Muscle of back (tissue), 13 donors: ENCODE results near the gene SSH3. TPM values are rescaled to one million over a fixed set of nuclear protein-coding genes. Genes with fewer than 3 reads are reported as not detected.

Source experiments
- DNase-seq, 3 donors: peaks; one replicate each; pipeline versions ENCODE4 v3.0.0 to v3.0.0-alpha.2; 2013
- long read RNA-seq, 9 donors: transcript quantifications; one replicate each; lab custom pipeline, GENCODE V29; 2026
- polyA plus RNA-seq, 10 donors: library from polyadenylated mRNA; unstranded; fragments of 120-200 nt; gene quantifications; one replicate each; pipeline ENCODE4 v1.2.1, GENCODE V29; 2013; ENCODE audit not compliant: insufficient read length in 10 of 10

Gene SSH3, protein sequence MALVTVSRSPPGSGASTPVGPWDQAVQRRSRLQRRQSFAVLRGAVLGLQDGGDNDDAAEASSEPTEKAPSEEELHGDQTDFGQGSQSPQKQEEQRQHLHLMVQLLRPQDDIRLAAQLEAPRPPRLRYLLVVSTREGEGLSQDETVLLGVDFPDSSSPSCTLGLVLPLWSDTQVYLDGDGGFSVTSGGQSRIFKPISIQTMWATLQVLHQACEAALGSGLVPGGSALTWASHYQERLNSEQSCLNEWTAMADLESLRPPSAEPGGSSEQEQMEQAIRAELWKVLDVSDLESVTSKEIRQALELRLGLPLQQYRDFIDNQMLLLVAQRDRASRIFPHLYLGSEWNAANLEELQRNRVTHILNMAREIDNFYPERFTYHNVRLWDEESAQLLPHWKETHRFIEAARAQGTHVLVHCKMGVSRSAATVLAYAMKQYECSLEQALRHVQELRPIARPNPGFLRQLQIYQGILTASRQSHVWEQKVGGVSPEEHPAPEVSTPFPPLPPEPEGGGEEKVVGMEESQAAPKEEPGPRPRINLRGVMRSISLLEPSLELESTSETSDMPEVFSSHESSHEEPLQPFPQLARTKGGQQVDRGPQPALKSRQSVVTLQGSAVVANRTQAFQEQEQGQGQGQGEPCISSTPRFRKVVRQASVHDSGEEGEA
- 10 to 100 TPM; 11.6 to 19.0 (median 14.6) TPM for polyA plus RNA-seq
- long read RNA-seq, donor 1, result 0 reads
- long read RNA-seq, donor 2, result 0 reads
- long read RNA-seq, donor 3, result 0 reads
- long read RNA-seq, donor 4, result 0 reads
- long read RNA-seq, donor 5, result 0 reads
- long read RNA-seq, donor 6, result 0 reads
- long read RNA-seq, donor 7, partial matches to known transcripts, result 0 of 2 reads
- long read RNA-seq, donor 7, other reads (novel, unspliced or antisense), result 0 of 2 reads
- long read RNA-seq, donor 8, result 0 reads
- long read RNA-seq, donor 9, result 0 reads

DNA sequence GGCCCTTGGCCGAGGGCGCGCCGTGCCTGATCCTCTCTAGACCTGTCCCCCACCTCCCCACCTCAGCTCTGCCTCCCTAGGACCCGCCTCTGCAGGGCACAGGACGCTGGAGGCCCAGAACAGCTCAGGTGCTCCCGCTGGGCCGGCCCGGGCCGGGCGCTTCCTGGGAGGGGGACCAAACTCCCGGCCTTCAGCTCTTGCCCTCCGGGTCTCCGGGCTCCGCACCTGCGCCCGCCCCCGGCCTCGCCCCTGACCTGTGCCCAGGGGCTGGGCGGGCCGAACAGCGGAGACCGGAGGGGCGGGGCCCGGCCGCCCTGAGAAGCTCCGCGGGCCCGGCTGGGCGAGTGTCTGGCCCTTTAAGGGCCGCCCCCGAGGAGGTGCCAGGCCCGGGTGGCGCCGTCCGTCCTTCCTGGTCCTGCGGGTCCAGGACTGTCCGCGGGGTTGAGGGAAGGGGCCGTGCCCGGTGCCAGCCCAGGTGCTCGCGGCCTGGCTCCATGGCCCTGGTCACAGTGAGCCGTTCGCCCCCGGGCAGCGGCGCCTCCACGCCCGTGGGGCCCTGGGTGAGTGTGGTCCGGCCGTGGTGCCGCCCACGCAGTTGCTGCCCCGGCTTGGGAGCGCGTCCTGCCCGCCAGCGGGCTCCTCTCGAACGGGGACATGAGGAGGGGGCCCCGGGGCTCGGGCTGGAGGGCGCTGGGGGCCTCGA is at the start of gene SSH3:
Gene SSH3 (plus strand): TSS at position 399 of the 703 bp plus-strand sequence. CDS start 96 bp downstream, at position 495.
- peak; percentile 45 to 83 (median 65) for DNase-seq

DNA sequence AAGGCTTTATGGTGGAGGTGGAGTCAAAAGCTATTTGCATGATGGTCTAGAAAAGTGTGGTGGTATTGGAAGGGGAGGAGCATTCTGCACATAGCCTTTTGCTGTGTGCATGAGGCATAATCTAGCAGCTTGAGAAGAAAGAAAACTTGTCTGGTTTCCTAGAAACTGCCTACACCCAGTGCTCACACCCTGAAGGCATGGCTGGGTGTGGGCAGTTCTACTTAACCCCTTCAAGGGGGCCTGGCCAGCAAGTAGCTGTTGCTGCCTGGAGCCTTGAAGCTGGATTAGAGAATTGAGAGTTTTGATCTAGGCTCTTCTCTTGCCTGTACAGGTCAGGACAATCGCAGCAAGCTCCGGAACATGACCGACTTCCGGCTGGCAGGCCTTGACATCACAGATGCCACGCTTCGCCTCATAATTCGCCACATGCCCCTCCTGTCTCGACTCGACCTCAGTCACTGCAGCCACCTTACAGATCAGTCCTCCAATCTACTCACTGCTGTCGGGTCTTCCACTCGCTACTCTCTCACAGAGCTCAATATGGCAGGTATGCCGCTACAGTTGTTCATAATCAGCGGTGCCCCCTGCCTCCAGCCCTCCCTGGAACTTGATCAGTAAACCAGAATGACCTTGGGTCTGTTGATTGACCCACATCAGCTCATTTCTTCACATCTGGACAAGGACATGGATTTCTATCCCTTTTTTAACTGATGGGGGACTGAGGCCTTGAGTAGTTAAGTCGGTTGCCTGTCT is 49.3 kb upstream of the SSH3 start:
- DNase-seq, result no peak

DNA sequence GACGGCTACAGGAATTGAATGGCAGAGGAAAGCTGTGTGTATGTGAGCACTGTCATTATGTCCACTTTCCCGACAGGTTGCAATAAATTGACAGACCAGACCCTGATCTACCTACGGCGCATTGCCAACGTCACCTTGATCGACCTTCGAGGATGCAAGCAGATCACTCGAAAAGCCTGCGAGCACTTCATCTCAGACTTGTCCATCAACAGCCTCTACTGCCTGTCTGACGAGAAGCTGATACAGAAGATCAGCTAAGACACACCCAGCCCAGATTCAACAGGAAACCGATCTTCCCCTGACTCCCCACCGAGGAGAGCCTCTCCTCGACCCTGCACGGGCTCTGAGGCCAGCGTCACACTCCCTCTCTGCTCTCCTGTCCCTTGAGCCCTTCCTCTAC is 48.5 kb upstream of the SSH3 start:
- no peak for DNase-seq

DNA sequence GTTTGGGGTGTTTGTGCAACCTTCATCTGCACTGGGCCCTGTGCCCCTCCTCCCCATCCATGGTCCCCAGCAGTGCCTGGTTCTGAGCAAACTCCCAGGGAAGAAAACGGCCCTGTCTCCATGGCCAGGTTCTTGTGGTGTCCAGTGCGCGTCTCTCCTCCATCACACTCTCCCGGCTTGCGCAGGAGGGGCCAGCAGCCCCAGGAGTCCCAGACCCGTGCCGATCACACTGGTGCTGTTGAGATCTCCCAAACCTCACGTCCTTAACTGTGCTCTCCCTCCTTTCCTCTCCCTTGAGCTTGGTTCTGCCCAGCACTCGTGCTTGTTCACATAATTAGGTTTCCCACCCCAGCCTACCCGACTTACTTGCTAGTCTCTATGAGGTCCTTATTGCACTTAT is 48.0 kb upstream of the SSH3 start:
- no peak for DNase-seq

DNA sequence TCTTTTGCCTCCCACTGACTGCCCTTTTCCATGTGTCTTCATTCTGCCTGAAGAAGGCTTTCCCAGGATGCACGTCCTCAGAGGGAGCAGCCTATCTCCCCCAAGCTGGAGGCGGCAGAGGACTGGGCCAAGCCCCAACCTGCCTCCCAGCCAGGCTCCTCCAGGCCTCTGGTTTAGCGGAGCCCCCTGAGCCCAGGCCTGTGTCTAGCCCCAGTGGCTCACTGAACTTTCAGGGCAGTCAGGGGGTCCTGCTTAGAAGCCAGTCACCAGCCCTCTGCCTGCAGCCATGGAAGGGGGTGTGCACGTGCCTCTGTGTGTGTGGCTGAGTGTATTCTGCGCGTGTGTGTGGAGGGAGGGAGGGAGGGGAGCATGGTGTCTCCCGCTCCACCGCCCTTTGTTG is 47.5 kb upstream of the SSH3 start:
- no peak for DNase-seq

DNA sequence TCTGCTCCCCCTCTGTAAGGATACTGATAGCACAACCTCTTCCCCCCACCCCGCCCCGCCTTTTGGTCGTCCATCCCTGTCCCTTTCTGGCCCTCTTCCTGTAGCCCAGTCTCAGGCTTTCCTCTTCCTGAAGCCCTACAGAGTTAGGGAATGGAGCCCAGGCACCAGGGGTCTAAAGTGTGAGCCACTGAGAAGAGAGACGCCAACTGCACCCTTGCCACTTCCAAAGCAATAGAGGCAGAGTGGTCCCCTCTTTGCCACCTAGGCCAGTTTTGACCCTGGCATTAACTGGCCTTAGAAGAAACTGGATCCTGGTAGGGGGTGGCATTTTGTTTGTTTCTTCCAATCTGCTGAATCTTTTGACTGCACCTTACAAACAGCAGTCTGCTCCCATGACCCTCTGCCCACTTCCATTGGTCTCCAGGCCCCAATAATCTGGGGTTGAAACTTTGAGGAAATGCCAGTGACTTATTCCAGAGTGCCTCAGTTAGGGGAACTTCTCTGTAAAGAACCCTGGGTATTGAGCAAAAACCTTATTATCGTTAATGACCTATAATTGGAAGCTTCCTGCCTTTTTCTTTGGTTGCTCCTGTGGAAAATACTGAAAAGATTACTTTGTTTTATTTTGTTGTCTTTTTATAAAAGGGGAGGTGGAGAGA is 46.7 kb upstream of the SSH3 start:
- no peak for DNase-seq

DNA sequence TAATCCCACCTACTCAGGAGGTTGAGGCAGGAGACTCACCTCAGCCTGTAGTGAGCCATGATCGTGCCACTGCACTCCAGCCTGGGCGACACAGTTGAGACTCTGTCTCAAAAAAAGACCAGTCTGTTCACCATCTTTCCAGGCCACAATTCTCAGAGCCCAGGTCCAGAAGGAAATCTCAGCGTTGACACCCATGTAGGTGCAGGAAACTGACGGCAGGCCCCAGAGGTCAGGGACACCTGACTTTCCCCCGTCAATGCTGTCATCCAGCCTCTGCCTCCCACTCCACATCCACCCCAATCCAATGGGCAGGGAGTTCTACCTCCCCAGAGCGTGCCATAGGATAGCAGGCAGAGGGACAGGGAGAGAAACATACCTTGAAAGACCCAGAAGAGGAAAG is 42.9 kb upstream of the SSH3 start:
- DNase-seq, result no peak

DNA sequence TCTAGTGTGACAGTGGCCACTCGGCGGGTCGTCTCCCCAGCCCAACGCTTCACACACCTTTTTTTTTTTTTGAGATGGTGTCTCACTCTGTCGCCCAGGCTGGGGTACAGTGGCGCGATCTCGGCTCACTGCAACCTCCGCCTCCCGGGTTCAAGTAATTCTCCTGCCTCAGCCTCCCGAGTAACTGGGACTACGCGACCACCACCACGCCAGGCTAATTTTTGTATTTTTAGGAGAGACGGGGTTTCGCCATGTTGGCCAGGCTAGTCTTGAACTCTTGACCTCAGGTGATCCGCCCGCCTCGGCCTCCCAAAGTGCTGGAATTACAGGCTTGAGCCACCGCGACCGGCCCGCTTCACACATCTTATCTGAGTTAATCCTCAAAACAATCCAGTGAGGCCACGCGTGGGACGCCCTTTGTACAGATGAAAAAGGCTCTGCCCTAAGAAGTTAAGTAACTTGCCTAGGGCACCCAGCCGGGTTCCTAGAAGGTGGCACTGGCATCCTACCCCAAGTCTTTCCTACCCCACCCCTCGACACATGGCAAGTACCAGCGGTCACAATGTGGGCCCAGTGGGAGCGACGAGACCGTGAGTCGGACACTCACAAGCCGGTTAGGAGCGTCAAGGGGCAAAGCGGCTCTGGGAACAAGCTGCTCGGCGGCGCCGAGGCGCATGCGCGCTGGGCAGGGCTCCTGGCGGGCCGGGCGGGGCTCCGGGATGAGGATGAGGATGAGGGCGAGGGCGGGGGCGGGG is 42.3 kb upstream of the SSH3 start:
- peak in 2 of 3 donors; percentile 50 to 66 for DNase-seq

DNA sequence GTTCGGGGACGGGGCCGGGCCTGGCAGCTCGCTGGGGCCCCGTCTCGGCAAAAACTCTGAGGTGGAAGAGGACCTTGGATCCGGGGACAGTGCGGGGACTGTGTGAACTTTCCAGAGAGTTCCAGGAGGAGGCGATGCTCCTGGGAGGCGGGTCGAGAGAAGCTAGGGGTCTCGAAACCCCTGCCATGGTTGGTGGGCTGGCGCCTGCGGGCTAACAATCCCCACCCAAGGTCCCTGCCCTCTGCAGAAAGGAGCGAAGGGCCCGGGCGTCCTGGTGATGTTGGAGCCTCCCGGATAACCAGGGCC is 41.7 kb upstream of the SSH3 start:
- no peak for DNase-seq

DNA sequence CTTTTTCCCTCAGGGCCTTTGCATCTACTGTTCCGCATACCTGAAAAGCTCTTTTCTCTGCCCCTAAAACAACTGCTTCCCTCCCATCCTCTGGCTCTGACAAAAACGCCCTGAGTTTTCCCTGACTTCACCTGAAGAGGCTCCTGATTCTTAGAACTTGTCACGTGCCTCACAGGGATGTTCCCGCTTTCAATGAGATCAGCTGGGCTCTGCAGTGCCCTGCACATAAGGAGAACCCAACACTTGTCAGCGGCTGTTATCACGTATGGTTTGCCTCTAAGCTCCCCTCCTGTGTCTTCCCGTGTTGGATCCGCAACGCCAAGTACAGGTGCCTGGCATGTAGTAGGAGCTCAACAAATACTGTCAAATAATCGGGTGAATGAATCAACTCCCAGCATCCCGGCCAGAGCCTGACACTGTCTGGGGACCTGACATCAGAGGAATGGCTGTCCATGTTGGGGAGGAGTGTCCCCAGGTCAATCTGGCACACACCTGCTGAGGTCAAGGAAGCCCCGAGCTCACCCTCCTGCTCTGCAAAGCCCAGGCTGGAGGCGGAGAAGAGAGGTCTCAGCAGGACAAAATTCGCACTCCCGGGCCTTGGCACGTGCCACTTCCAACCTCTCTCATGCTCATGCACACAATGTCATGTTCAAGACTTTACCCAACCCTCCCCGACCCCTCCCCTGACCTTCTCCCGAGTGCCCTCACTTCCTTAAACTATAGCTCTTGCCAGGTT is 41.2 kb upstream of the SSH3 start:
- no peak for DNase-seq

DNA sequence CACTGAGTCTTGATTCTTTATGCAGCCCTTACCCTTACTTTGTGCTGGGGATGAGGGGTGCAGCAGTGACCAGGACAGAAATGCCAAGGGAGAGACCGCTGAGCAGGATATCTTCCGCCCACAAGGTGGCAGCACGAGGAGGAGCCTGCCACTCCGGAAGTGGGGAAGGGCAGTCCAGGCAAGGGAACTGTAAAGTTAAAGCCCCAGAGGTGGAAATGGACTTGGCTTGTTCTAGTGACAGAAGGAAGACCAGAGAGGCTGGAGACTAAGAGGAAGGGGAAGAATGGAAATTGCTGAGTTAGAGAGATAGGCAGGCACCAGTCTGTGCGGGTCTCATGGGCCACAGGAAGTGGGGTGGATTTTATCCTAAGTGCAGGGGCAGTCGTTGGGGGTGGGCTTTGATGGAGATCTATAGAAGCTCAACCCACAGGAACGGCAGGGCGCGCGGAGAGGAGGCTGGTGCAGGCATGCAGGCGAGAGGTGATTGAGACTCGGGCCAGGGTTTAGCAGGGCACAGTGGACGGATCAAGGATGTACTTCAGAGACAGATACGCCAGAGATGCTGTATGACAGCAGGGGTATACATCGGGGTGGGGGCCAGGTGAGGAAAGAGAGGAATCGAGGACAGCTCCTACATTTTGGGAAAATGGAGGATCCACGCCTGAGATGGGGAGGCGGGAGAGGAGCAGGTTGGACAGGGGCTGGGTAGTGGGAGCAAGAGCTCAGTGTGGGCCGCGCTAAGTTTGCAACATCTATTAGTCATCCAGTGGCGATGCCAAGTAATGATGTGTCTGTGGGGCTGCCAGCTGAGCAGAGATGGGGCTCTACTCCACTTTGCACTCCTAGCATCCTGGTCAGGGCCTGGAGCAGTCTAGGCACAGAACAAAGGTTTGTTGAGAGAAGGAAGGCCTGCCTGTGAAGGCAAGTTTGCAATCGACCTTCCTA is 40.3 kb upstream of the SSH3 start:
- peak; percentile 62 to 87 (median 73) for DNase-seq

DNA sequence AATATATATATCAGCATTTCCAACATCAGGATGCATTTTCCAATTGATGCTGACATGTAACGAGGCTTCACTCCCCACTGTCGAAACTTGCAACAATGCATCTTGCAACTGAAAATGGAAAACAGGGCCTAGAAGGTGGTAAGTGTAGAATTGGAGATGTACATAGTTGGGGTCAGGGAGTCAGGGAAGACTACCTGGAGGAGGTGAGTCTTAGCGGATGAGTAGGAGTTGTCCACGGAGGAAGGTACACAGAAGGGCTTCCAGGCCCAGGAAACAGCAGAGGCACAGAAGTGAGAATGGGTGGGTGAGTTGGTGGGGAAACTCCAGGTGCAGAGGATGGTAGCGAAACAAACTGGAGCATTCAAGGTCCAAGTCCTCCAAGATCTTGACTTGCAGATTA is 39.1 kb upstream of the SSH3 start:
- DNase-seq, result no peak

DNA sequence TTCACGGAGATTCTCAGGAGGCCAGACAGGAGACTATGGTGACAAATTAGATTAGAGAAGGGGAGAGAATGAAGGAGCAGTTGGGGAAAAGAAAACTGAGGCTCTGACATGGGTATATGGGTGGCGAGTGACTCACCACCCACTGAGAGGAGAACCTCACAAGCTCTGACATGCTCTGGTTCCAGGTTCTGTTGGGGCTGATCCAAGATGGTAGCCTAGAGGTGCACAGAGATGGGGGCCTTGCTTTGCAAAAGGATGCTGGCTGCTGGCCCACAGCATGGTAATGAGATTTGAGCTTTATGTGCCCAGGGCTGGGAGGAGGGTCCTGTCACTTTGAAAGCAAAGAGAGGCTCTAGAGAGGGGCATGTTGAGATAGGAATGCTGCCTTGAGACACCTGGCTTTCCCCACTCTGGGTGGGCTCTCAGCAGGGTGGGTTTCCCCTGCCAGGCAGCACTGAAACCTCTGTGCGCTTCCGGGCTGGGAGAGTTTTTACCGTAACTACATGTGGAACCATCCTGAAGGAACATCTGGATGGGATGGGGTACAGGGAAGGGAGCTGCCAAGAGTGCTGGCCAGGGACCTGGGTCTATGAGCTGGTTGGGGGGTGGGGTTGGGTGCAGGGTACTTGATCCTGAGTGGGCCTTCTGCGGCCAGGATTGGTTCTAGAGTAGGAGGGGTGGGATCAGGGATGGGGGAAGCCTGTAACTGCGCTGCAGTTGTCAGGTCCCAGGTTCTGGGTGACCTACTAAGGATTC is 38.3 kb upstream of the SSH3 start:
- DNase-seq, result no peak

DNA sequence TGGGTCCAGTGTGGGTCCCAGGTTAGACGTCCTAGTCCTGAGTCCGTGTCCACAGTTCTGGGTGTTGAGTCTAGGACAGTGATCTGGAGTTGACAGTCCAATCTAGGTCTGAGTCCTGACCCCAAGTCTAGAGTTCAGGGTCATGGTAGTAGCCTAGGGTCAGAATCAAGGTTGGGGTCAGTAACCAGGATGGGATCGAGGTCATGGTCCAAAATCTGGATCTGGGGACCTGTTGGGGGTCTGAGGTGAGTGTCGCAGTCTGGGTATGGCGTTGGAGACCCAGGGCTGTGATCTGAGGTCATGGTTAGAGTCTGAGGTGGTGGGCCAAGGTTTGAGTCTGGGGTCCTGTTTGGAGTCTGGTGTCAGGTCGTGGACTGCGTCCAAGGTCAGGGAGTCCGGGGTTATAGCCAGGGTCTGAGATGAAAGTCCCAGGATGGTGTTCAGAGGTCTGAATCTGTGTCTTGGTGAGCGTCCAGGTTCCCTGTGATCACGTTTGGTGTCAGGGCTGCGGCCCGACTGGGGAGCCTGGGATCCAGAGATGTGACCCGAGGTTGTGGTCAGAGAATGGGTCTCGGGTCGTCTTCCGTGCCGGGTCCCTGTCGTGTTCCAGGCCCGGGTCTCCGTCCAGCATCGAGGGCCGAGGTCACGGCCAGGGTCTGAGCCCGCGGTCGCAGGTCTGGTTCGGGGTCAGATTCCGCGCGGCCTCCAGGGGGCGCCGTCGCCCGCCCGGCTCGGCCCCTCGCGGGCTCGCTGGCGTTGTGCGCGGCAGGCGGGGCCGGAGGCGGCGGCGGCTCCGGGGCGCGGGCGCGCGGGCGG is 37.5 kb upstream of the SSH3 start:
- DNase-seq, result peak; percentile 66 to 89 (median 85)

DNA sequence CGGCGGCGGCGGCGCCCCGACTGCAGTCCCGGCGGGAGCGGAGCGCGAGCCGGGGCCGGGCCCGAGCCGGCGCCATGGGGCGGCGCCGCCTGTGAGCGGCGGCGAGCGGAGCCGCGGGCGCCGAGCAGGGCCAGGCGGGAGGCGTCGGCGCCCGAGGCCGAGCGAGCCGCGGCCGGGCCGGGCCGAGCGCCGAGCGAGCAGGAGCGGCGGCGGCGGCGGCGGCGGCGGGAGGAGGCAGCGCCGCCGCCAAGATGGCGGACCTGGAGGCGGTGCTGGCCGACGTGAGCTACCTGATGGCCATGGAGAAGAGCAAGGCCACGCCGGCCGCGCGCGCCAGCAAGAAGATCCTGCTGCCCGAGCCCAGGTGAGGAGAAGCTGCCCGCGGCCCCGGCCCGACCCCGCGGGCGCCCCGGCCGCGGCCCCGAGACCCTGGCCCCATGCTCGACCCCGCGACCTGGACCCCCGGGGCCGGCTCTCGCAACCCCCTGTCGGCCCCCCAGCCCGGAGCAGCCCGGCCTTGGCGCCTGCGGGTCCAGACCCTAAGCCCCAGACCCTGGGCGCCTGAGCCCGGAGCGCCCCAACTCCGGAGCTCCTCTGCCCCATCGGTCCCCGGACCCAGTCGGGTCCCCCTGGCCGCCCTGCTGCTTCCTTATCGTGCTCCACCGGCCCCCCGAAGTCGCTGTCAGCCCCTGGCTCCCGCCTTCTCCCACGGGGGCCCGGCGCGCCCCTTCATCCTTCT is 36.7 kb upstream of the SSH3 start, which contains the start of gene GRK2:
Gene GRK2 (plus strand): TSS at position 25 of the 739 bp plus-strand sequence. CDS start 227 bp downstream, at position 252.
- peak in 1 of 3 donors; percentile 71 for DNase-seq
